ENCODE data around the gene UBE2D4. TPM values are rescaled to one million over a fixed set of nuclear protein-coding genes. Genes with fewer than 3 reads are reported as not detected.
A peak's percentile ranks its signal among the peaks of the same experiment; 100 is the strongest.
"Not testable (repeated sequence)": the region's sequence is repeated elsewhere in the genome, so short reads cannot be mapped to it uniquely, and the experiment has no call there.

The UBE2D4 gene
- total RNA-seq, 1 experiment from 2014 or later = 39.8 TPM

GRCh38 chr7:43966392-43966791 is 40.2 kb downstream of the UBE2D4 start:
- not testable (repeated sequence) for DNase-seq (ENCODE audit: low read depth)

- DNase-seq (ENCODE audit: low read depth) = peak; percentile 41
These were observed 42.2 kb downstream of the UBE2D4 start for GRCh38 chr7:43968172-43969040.

- DNase-seq (ENCODE audit: low read depth) = not testable (repeated sequence)
These were observed 43.4 kb downstream of the UBE2D4 start for GRCh38 chr7:43969586-43969985.

- not testable (repeated sequence) for DNase-seq (ENCODE audit: low read depth)
These were observed 44.5 kb downstream of the UBE2D4 start for GRCh38 chr7:43970698-43971097.

- not testable (repeated sequence) for DNase-seq (ENCODE audit: low read depth)
These were observed 47.9 kb downstream of the UBE2D4 start for GRCh38 chr7:43974033-43974573.

- DNase-seq (ENCODE audit: low read depth) = not testable (repeated sequence)
These were observed 48.7 kb downstream of the UBE2D4 start for GRCh38 chr7:43974725-43975482.

GRCh38 chr7:43977525-43977924 is 51.3 kb downstream of the UBE2D4 start:
- no peak for DNase-seq (ENCODE audit: low read depth)

- not testable (repeated sequence) for DNase-seq (ENCODE audit: low read depth)
These were observed 51.9 kb downstream of the UBE2D4 start for GRCh38 chr7:43978102-43978501.

GRCh38 chr7:43982848-43983247 is 56.6 kb downstream of the UBE2D4 start:
- DNase-seq (ENCODE audit: low read depth) = not testable (repeated sequence)

GRCh38 chr7:43983736-43984135 is 57.5 kb downstream of the UBE2D4 start:
- not testable (repeated sequence) for DNase-seq (ENCODE audit: low read depth)

GRCh38 chr7:43985904-43986864 is 59.9 kb downstream of the UBE2D4 start:
- DNase-seq (ENCODE audit: low read depth) = peak; percentile 89

GRCh38 chr7:43987476-43987875 is 61.2 kb downstream of the UBE2D4 start:
- not testable (repeated sequence) for DNase-seq (ENCODE audit: low read depth)

GRCh38 chr7:43990011-43990585 is 63.9 kb downstream of the UBE2D4 start:
- DNase-seq (ENCODE audit: low read depth) = not testable (repeated sequence)

- DNase-seq (ENCODE audit: low read depth) = not testable (repeated sequence)
These were observed 64.6 kb downstream of the UBE2D4 start for GRCh38 chr7:43990829-43991228.

GRCh38 chr7:43992896-43993295 is 66.7 kb downstream of the UBE2D4 start:
- DNase-seq (ENCODE audit: low read depth) = peak; percentile 38

- not testable (repeated sequence) for DNase-seq (ENCODE audit: low read depth)
These were observed 68.4 kb downstream of the UBE2D4 start for GRCh38 chr7:43994681-43995080.

GRCh38 chr7:43997532-43997931 is 71.3 kb downstream of the UBE2D4 start, which contains the start of gene SPDYE1:
TSS of gene SPDYE1 (plus strand) at chr7:43997897. CDS start at chr7:43999950, 2,053 bp downstream.
- DNase-seq (ENCODE audit: low read depth) = not testable (repeated sequence)
